Measurements from ENCODE around the gene KCTD1. TPM values are rescaled to one million over a fixed set of nuclear protein-coding genes. Genes with fewer than 3 reads are reported as not detected.

KCTD1 gene
- total and polyA plus RNA-seq, 2 of the 8 experiments (the other 6 are each of a cell fraction or from before 2014, with no cell fraction given): 7.7 to 14.0 TPM

- Histone ChIP-seq H3K79me1 (ENCODE audit: low read depth, low read length) (no peaks in the 10 kb centered on the region), H2BK5ac (ENCODE audit: low read depth, low read length) (peak overlapping the region; percentile 37; the same call in 1 of the 2 replicates), H3K79me2 (ENCODE audit: control insufficient read depth in 1 of 2, insufficient read depth in 2 of 2, low read length in 2 of 2) (no peaks in the 10 kb centered on the region), H3K4me3 (ENCODE audit: extremely low read depth in 1 of 4, insufficient read depth in 2 of 4, low read depth in 3 of 4, low read length in 4 of 4) (no peak overlapping the region), H3K27ac (ENCODE audit: low read depth, low read length) (no peak overlapping the region), H2BK15ac (ENCODE audit: low read length) (0 out of 2 replicates have a peak overlapping the region, but pooled peaks have one; percentile 50), H2AK5ac (ENCODE audit: low read depth, low read length) (no peak overlapping the region; the same call in 1 of the 2 replicates), H4K8ac (ENCODE audit: extremely low read depth, insufficient read depth, low read length) (no peak overlapping the region), H3K18ac (ENCODE audit: extremely low read depth, low read length) (peak overlapping the region; percentile 57; the same call in 1 of the 2 replicates), H4K91ac (replicated peaks; ENCODE audit: insufficient read length, low read length) (peak overlapping the region; percentile 88), H3K9me3 (ENCODE audit: insufficient read depth in 2 of 2, low read depth in 1 of 2, low read length in 1 of 2) (no peaks in the 10 kb centered on the region), H3K4ac (replicated peaks; ENCODE audit: insufficient read length, low read depth, low read length) (no peak overlapping the region), H2BK12ac (ENCODE audit: low read depth, low read length) (peak overlapping the region; percentile 89; the same call in 1 of the 2 replicates), H4K5ac (ENCODE audit: insufficient read length, low read depth, low read length) (peak overlapping the region; percentile 27), H3K56ac (replicated peaks; ENCODE audit: insufficient read length, low read depth, low read length) (no peak overlapping the region), H3K23ac (ENCODE audit: insufficient read length) (no peak overlapping the region), H2BK120ac (replicated peaks; ENCODE audit: low read depth, low read length) (peak overlapping the region; percentile 82), H3K9ac (replicated peaks in 1 of 4; ENCODE audit: extremely low read depth in 1 of 4, low read depth in 3 of 4, low read length in 3 of 4) (no peak overlapping the region), H4K20me1 (replicated peaks in 1 of 2; ENCODE audit: control insufficient read depth in 1 of 2, insufficient read depth in 2 of 2, low read length in 2 of 2) (no peaks in the 10 kb centered on the region), H3K27me3 (replicated peaks in 1 of 4; ENCODE audit: control insufficient read depth in 3 of 4, extremely low read depth in 1 of 4, insufficient read depth in 3 of 4, low read length in 3 of 4) (no peaks in the 10 kb centered on the region), H3K4me2 (ENCODE audit: insufficient read depth in 1 of 2, low read depth in 2 of 2, low read length in 2 of 2) (no peak overlapping the region), H3K36me3 (ENCODE audit: control insufficient read depth in 2 of 4, insufficient read depth in 4 of 4, low read length in 3 of 4) (no peaks in the 10 kb centered on the region), H3K14ac (ENCODE audit: insufficient read length) (no peak overlapping the region), H3K23me2 (ENCODE audit: low read depth, low read length) (0 out of 2 replicates have a peak, but pooled peaks cover 2% of the 10 kb centered on the region), H2AFZ (ENCODE audit: low read length) (no peak overlapping the region), H3K4me1 (replicated peaks in 1 of 4; ENCODE audit: control insufficient read depth in 3 of 4, insufficient read depth in 4 of 4, low read length in 3 of 4) (peaks cover 0 to 8% (median 6%) of the 10 kb centered on the region in 4 experiments; a peak in 5 of 7 replicates), H2BK20ac (ENCODE audit: low read length) (peak overlapping the region; percentile 87)
- no peak for FAIRE-seq
- ChIA-PET CTCF (ENCODE audit: partially characterized antibody) (interaction anchor here (0.7 to 2.0 kb wide), 4 partner anchors 8 to 33 kb away, joined by 3 to 10 read pairs (median 4); no protein-coding TSS in a partner anchor), POLR2A (ENCODE audit: partially characterized antibody) (no interaction called here)
- no peak for DNase-seq (ENCODE audit: low read depth in 1 of 2, low spot score in 2 of 2)
- WGBS, 2 experiments (ENCODE audit: extremely low coverage in 1 of 2, insufficient coverage in 1 of 2, insufficient read length in 1 of 2, insufficient replicate concordance in 2 of 2, low coverage in 1 of 2, low lambda C conversion rate in 2 of 2, missing lambda C conversion rate in 1 of 2): 96% methylated on average over 8 of the region's 8 CpGs; no CpG with 5 or more reads in 1 of the 2 experiments
- no peak for TF ChIP-seq SAP30 (IDR thresholded peaks at IDR 0.05; ENCODE audit: insufficient read depth, insufficient replicate concordance, low read length)
- no peak for TF ChIP-seq PHF8 (conservative IDR thresholded peaks at IDR 0.05; ENCODE audit: low read depth, low read length)
- TF ChIP-seq ATF3 (IDR thresholded peaks at IDR 0.05; ENCODE audit: insufficient read depth, low read depth, low read length): no peak
- TF ChIP-seq RAD21 (IDR thresholded peaks at IDR 0.05 in 1 of 2, conservative IDR thresholded peaks at IDR 0.05 in 1 of 2; ENCODE audit: low read depth in 2 of 2, low read length in 2 of 2): no peak
- TF ChIP-seq POLR2AphosphoS5 (IDR thresholded peaks at IDR 0.05; ENCODE audit: low read depth, low read length): no peak
- TF ChIP-seq E2F6 (IDR thresholded peaks at IDR 0.05): no peak
- no peak for TF ChIP-seq SRF (IDR thresholded peaks at IDR 0.05; ENCODE audit: low read depth, low read length)
- TF ChIP-seq HDAC6 (IDR thresholded peaks at IDR 0.05; ENCODE audit: low read depth, low read length): no peak
- TF ChIP-seq KDM4A (IDR thresholded peaks at IDR 0.05; ENCODE audit: low read depth, low read length, severe bottlenecking): no peak
- TF ChIP-seq NANOG (IDR thresholded peaks at IDR 0.05; ENCODE audit: insufficient read depth, low read depth, low read length, poor library complexity, severe bottlenecking): no peak
- no peak for TF ChIP-seq RBBP5 (IDR thresholded peaks at IDR 0.05; ENCODE audit: borderline replicate concordance, low read depth, low read length)
Observed at GRCh38 chr18:26416652-26417150, 131.7 kb downstream of the KCTD1 start.

Data from H1 (cell line).